Measurements from ENCODE around the gene AHCYL1.
"Not testable (repeated sequence)": the region's sequence is repeated elsewhere in the genome, so short reads cannot be mapped to it uniquely, and the experiment has no call there.

Gene AHCYL1

DNA sequence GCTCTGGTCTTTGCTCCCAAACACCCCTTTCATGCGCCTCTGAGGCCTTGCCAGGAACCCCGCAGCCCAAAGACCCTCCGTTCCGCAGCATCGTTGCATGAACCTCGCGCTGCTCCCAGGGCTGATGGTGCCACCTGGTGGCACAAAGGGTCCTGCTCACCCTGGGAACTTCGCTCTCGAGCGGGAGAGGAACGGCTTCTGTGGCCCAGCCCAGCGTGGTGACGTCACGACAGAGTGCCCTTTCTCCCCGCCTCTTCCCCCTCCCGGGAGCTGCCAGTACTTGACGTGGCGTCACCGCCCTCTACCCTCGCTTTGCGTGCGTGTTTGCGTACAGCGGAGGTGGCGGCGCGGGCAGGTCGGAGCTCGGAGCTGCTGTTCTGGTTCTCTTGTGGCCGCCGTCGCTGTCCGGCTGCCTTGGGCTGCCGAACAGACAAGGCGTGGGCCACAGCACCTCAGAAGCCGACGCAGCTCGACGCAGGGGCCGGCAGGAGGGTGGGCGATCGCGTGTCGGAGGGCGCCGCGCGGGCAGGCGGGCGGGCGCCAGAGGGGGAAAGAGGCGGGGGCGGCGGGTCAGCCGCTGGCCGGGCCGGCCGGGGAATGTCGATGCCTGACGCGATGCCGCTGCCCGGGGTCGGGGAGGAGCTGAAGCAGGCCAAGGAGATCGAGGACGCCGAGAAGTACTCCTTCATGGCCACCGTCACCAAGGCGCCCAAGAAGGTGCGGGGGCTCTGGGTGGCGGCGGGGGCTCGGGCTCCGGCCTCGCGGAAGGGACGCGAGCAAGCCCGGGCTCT lies at the start of gene AHCYL1:
Gene AHCYL1 (plus strand): TSS at position 310 of the 791 bp plus-strand sequence. CDS start 288 bp downstream, at position 598.
- DNase-seq, result peak; percentile 99

GRCh38 chr1:109935451-109935900 lies 49.1 kb upstream of the AHCYL1 start:
- DNase-seq, result no peak

- DNase-seq, result no peak
These were observed 46.8 kb upstream of the AHCYL1 start for GRCh38 chr1:109937738-109938137.

DNA sequence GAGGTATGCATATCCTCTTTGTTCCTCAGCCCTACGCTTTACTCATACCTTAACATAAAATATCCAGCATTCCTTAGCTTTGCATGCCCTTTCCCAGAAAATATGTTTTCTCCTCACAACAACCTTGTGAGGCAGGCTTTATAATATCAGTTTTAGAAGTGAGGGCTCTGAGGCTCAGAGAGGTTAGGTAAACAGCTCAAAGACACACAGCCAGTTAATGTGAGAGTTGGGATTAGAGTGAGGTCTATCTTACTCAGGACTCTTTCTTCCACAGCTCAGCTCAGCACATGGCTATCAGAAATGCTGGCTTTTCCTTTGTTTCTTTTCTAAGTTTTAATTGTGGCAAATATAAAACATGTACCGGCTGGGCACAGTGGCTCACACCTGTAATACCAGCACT lies 46.0 kb upstream of the AHCYL1 start:
- no peak for DNase-seq

DNA sequence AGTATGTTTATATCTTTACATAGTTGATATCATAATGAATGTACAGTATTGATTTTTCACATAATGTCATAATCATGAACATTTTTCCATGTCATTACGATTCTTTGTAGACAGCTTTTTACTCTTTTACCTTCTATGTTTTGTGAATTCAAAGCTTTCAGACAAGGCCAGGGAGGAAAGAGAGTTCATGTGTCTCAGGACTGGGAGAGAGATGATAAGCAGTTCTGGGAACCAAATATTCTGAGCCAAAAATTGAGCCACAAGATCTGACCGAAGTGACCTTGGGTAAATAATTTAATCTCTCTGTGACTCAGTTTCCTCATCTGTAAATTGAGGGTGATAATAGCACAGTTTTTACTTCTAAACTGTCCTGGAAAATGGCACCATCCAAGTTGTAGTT lies 42.1 kb upstream of the AHCYL1 start:
- no peak for DNase-seq

DNA sequence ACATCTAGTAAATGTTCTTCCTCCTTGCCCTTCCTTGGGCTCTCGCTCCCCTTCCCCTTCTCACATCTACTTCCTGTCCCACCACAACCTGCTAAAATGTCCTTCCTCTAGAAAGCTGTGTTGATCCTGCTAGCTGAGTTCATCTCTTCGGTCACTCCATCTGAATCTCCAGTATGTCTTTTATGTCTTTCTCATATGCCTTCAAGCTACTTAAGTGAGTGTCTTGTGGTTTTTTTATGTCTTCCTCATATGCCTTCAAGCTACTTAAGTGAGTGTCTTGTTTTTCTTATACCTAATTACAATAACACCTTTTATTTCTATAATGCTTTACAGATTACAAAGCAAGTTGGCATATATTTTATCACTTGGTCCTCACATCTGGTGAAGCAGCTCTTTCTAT lies 40.0 kb upstream of the AHCYL1 start:
- DNase-seq, result no peak

- no peak for DNase-seq
These were observed 38.1 kb upstream of the AHCYL1 start for GRCh38 chr1:109946511-109946910.

DNA sequence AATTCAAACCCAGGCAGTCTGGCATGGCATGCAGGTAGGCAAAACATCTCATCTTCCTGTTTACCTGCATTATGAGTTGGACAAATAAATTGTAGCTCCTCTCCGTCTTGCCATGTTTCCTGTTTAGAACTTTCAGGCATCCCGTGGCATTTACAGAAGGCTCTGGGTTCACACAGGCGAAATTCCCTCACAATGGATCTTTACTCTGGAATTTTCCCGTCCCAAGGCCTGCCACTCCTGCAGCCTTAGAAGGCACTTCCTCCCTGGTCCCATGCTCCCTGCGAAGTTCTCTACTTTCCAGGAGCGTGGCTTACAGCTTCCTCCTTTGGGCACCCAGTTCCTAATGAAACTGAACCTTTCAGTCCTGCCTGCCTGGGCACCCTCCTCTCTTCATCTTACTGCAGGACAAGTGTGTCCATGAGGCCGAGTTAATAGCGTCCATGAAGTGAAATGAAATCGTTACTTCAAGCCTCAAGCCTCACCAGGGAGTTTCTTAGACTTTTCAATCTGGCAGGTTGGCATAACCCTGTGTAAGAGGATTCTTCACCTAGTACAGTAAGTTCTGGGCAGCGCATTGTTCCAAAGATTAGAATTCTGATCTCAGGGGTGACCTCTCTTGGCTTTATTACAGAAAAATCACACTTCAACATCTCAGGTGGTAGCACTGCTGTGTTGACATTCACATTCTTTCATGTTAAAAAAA lies 36.8 kb upstream of the AHCYL1 start:
- DNase-seq, result no peak

DNA sequence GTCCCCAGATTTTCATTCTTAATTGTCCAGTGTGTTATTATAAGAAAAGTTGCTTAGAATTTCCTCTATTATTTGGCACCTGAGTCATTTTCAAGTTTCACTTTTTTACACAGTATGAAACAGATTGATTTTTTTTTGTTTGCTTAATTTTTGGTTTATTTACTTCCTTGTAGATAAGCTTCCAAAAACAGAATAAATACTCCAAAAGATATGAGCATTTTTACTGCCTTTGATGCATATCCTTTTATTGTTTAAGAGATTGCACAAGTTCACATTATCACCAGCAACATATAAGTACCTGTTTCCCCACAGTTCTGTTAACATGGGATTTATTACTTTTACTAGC lies 36.3 kb upstream of the AHCYL1 start:
- DNase-seq, result no peak

- DNase-seq, result no peak
These were observed 34.5 kb upstream of the AHCYL1 start for GRCh38 chr1:109950038-109950437.

DNA sequence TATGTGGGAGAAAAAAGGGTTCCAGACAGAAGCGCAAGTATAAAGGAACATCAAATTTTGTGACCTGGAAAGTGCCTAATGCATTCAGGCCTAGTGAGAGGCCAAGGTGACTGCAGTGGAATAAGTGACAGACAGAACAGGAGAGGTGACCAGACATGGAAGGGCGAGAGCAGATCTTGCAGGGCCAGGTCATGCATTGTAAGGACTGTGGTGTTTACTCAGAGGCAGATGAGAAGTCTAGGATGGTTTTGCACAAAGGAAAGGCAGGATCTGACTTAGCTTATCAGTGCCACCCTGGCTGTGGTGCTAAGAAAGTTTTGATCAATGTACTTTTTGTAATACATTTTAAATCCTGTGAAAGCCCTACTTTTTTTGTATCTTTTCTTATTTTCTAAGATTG lies 34.1 kb upstream of the AHCYL1 start:
- DNase-seq, result no peak

DNA sequence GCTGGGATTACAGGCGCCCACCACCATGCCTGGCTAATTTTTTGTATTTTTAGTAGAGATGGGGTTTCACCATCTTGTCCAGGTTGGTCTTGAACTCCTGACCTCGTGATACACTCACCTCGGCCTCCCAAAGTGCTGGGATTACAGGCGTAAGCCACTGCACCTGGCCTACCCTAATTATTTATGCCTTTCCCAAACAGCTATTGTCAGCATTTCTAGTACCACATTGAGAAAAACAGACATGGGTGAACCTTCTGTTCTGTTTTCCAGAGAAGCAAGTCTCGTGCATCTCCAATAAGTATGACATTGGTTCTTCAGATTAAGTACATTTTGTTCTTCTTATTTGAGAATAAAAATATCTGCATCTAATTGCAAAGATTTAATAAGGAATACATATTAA lies 33.1 kb upstream of the AHCYL1 start:
- not testable (repeated sequence) for DNase-seq

GRCh38 chr1:109954041-109954512 lies 30.5 kb upstream of the AHCYL1 start:
- no peak for DNase-seq

- no peak for DNase-seq
These were observed 25.0 kb upstream of the AHCYL1 start for GRCh38 chr1:109959632-109959973.

GRCh38 chr1:109959974-109960744 lies 24.4 kb upstream of the AHCYL1 start:
- no peak for DNase-seq

DNA sequence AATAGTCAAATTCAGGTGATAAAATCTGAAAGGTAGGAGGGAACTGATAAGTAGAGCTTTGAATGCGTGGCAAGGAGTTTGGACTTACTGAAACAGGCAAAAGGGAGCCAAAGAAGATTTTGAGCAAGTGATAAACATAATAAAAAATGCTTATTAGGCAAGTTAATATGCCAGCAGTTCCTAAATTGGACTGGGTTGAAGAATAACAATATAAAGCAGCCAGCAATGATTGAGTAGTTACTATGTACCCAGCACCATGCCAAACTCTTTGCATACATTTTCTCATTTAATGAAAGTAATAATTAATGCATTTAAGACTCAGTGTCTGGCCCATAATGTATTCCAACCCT lies 23.8 kb upstream of the AHCYL1 start:
- DNase-seq, result no peak

DNA sequence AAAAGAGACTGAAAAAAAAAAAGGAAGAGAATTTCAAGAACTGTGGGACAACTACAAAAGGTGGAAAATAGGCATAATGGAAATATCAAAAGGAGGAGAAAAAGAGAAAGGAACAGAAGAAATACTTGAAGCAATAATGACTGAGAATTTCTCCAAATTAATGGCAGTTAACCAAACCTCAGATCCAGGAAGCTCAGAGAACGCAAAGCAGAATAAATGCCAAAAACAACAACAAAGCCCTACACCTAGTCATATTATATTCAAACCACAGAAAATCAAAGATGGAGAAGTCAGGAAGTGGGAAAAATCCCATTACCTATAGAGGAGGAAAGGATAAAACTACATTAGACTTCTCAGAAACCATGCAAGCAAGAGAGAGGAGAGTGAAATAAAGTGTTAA lies 20.7 kb upstream of the AHCYL1 start:
- DNase-seq, result no peak

DNA sequence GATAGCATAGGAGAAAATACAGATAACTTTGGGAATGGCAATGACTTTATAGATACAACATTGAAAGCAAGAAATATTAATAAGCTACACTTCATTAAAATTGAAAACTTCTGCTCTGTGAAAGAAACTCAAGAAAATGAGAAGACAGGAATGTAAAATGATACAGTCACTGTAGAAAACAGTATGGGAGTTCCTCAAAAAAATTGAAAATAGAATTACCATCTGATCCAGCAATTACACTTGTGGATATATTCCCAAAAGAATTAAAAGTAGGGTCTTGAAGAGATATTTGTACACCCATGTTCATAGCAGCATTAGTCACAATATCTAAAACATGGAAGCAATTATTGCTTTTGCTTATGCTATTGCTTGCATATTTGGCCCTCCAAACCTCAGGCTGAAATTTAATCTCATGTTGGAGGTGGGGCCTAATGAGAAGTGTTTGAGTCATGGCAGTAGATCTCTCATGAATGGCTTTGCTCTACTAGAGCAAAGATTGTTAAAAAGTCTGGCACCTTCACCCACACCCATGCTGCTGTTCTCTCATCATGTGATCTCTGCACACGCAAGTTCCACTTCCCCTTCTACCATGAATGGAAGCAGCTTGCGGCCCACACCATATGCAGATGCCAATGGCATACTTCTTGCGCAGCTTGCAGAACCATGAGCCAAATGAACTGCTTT lies 15.3 kb upstream of the AHCYL1 start:
- no peak for DNase-seq

DNA sequence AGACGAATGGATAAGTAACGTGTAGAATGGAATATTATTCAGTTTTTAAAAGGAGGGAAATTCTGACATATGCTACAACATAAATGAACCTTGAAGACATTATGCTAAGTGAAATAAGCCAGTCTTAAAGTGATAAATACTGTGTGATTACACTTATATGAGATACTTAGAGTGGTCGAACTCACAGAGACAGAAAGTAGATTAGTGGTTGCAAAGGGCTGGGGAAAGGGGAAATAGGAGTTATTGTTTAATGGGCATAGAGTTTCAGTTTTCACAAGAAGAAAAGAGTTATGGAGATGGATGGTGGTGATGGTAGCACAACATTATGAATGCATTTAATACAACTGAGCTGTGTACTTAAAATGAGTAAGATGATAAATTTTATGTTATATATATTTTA lies 14.7 kb upstream of the AHCYL1 start:
- no peak for DNase-seq

DNA sequence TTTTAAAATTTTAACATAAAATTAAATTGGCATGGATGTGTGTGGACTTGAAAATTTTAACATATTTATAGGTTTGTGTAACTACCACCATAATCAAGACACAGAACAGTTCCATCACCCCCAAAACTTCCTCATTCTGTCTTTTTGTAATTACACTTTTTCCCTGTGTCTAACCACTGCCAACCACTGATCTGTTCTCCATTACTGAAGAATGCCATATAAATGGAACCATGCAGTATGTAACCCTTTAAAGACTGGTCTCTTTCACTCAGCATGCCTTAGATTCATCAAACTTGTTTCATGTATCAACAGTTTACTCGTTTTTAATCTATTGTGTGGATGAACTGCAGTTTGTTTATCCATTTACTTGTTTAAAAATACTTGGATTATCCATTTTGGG lies 13.0 kb upstream of the AHCYL1 start:
- no peak for DNase-seq

DNA sequence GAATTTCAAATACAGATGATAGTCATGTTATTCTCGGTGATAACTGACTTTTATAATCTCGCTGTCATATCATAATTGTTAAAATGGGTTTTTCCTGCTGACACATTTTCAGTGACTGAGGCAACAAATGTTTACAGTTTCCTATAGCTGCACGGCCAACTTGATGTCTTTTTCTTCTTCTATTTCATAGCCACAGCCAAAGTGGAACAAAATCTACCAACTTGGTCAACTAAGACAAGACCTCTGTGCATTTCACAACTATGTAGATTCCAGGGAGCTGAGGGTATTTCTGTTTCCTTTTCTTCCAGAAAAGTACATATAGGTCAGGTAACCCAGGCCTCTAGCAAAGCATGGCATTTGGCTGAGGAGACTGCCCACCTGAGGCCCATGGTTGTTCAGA lies 10.4 kb upstream of the AHCYL1 start:
- DNase-seq, result no peak

- no peak for DNase-seq
These were observed 8.8 kb upstream of the AHCYL1 start for GRCh38 chr1:109975718-109976117.

DNA sequence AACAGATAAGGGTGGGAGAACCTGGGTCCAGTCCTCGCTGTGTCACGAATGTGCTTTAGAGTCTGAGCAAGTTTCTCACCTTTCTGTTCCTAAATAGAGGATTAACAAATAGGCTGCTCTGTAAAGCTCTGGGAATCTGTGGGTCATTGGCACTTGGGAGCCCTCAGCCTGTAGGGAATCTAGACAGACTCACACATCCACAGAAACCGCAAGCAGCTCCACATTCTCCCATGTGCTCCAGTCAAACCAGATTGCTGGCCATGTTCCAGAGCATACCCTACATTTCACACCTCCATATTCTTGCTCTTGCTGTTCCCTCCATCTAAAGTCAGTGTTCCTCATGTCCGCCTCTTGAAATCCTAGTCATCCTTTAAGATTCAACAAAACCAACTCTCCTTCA lies 7.8 kb upstream of the AHCYL1 start:
- DNase-seq, result no peak
